Neural progenitor cell (in vitro differentiated cells): ENCODE data around the gene CUBN.
"Not testable (repeated sequence)": the region's sequence is repeated elsewhere in the genome, so short reads cannot be mapped to it uniquely, and the experiment has no call there.

ENCODE experiments used
- EZH2phosphoT487 ChIP-seq: fragments of 200-600 bp; sonication (generic); IDR thresholded peaks from 2 replicates; pipeline ENCODE4 v1.6.1; 2017; ENCODE audit warnings: antibody characterized with exemption
- TF ChIP-seq, protein P1 (sequence below): fragments of 200-600 bp; sonication (generic); IDR thresholded peaks from 2 replicates; pipeline ENCODE4 v1.5.1; 2017; ENCODE audit warnings: antibody characterized with exemption, mild to moderate bottlenecking

DNA sequence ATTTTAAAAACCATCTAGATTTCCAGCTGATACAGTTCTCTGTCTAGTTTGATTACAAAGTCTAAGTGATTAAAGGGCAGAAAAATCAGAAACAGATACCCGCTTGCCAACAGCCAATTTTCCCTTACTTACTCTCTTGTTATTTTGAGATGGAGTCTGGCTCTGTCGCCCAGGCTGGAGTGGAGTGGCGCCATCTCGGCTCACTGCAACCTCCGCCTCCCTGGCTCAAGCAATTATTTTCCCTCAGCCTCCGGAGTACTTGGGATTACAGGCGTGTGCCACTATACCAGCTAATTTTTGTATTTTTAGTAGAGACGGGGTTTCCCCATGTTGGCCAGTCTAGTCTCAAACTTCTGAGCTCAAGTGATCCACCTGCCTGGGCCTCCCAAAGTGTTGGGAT lies 302.1 kb downstream of the CUBN start:
- TF ChIP-seq, protein P1, sequence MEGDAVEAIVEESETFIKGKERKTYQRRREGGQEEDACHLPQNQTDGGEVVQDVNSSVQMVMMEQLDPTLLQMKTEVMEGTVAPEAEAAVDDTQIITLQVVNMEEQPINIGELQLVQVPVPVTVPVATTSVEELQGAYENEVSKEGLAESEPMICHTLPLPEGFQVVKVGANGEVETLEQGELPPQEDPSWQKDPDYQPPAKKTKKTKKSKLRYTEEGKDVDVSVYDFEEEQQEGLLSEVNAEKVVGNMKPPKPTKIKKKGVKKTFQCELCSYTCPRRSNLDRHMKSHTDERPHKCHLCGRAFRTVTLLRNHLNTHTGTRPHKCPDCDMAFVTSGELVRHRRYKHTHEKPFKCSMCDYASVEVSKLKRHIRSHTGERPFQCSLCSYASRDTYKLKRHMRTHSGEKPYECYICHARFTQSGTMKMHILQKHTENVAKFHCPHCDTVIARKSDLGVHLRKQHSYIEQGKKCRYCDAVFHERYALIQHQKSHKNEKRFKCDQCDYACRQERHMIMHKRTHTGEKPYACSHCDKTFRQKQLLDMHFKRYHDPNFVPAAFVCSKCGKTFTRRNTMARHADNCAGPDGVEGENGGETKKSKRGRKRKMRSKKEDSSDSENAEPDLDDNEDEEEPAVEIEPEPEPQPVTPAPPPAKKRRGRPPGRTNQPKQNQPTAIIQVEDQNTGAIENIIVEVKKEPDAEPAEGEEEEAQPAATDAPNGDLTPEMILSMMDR, result not testable (repeated sequence)
- not testable (repeated sequence) for TF ChIP-seq EZH2phosphoT487
